GM23338 (cell line): Measurements from ENCODE around the gene POLG2. TPM values are rescaled to one million over a fixed set of nuclear protein-coding genes. Genes with fewer than 3 reads are reported as not detected.

Source experiments
- ATAC-seq: fragments of 200-7000 bp; cut with Tn5 transposase; 3 replicates; pipeline ENCODE4 v1.9.1; 2020
- DNase-seq: peaks from one replicate; pipeline ENCODE4 v3.0.0-alpha.2; 2015; ENCODE audit warnings: low spot score
- H2AFZ ChIP-seq: fragments of 200-600 bp; sonication (generic); 2 replicates; pipeline ENCODE4 v1.8.0; 2016; ENCODE audit warnings: antibody characterized with exemption, mild to moderate bottlenecking, moderate library complexity
- H3F3A ChIP-seq: fragments of 200-600 bp; sonication (generic); replicated peaks from 2 replicates; pipeline ENCODE4 v1.8.0; 2017; ENCODE audit warnings: antibody characterized with exemption, mixed run types, low read depth
- H3K27ac ChIP-seq: fragments of 200-600 bp; sonication (generic); 2 replicates; pipeline ENCODE4 v1.6.1; 2016; ENCODE audit warnings: low read depth
- H3K27me3 ChIP-seq: fragments of 200-600 bp; sonication (generic); 2 replicates; pipeline ENCODE4 v1.8.0; 2016; ENCODE audit warnings: mild to moderate bottlenecking, mixed run types, moderate library complexity; ENCODE audit not compliant: insufficient read depth
- H3K36me3 ChIP-seq: fragments of 200-600 bp; sonication (generic); 2 replicates; pipeline ENCODE4 v1.8.0; 2016; ENCODE audit warnings: mild to moderate bottlenecking; ENCODE audit not compliant: insufficient read depth
- H3K4me1 ChIP-seq: fragments of 200-600 bp; sonication (generic); 2 replicates; pipeline ENCODE4 v1.8.0; 2016; ENCODE audit warnings: mild to moderate bottlenecking, moderate library complexity; ENCODE audit not compliant: insufficient read depth
- H3K4me2 ChIP-seq: fragments of 200-600 bp; sonication (generic); 2 replicates; pipeline ENCODE4 v1.7.1; 2017; ENCODE audit warnings: mixed run types
- H3K4me3 ChIP-seq: fragments of 200-600 bp; sonication (generic); 2 replicates; pipeline ENCODE4 v1.6.1; 2016; ENCODE audit warnings: mixed run types
- H3K79me2 ChIP-seq: fragments of 200-600 bp; sonication (generic); replicated peaks from 2 replicates; pipeline ENCODE4 v1.8.0; 2017; ENCODE audit warnings: mild to moderate bottlenecking; ENCODE audit not compliant: insufficient read depth
- H3K9me2 ChIP-seq: fragments of 200-600 bp; sonication (generic); 2 replicates; pipeline ENCODE4 v1.8.0; 2017; ENCODE audit not compliant: insufficient read depth
- H4K20me1 ChIP-seq: fragments of 200-600 bp; sonication (generic); replicated peaks from 2 replicates; pipeline ENCODE4 v1.8.0; 2017; ENCODE audit warnings: mild to moderate bottlenecking; ENCODE audit not compliant: insufficient read depth
- H3K27ac Mint-ChIP-seq: 2 replicates; pipeline ENCODE4 v1.8.0; 2020; ENCODE audit warnings: inconsistent platforms, mild to moderate bottlenecking, moderate library complexity, mixed read lengths
- H3K27me3 Mint-ChIP-seq: 3 replicates; pipeline ENCODE4 v1.8.0; 2022; ENCODE audit warnings: low read depth, mild to moderate bottlenecking, moderate library complexity, mixed read lengths, inconsistent platforms; ENCODE audit not compliant: insufficient read depth, poor library complexity
- H3K36me3 Mint-ChIP-seq: 3 replicates; pipeline ENCODE4 v1.8.0; 2021; ENCODE audit warnings: low read depth, mild to moderate bottlenecking, inconsistent platforms, moderate library complexity, mixed read lengths
- H3K4me1 Mint-ChIP-seq: 3 replicates; pipeline ENCODE4 v1.8.0; 2020; ENCODE audit warnings: mild to moderate bottlenecking, inconsistent platforms, mixed read lengths
- H3K4me3 Mint-ChIP-seq: 3 replicates; pipeline ENCODE4 v1.8.0; 2021; ENCODE audit warnings: moderate library complexity, mild to moderate bottlenecking, inconsistent platforms, mixed read lengths
- H3K9me3 Mint-ChIP-seq: 3 replicates; pipeline ENCODE4 v1.8.0; 2020; ENCODE audit warnings: moderate library complexity, mild to moderate bottlenecking, inconsistent platforms, mixed read lengths
- CREB1 ChIP-seq: fragments of 250-450 bp; sonication (Bioruptor Pico); IDR thresholded peaks from 2 replicates; pipeline ENCODE4 v1.5.0; 2020; ENCODE audit warnings: low read depth, mild to moderate bottlenecking, moderate library complexity
- ETS1 ChIP-seq: IDR thresholded peaks from 2 replicates; pipeline ENCODE4 v1.6.1; 2016; ENCODE audit warnings: antibody characterized with exemption
- EZH2 ChIP-seq: fragments of 200-600 bp; sonication (generic); IDR thresholded peaks from one replicate; pipeline ENCODE4 v1.8.0; 2017; ENCODE audit warnings: antibody characterized with exemption, mild to moderate bottlenecking, low read depth; ENCODE audit not compliant: unreplicated experiment
- EZH2phosphoT487 ChIP-seq: fragments of 200-600 bp; sonication (generic); IDR thresholded peaks from one replicate; pipeline ENCODE4 v1.8.1; 2018; ENCODE audit warnings: antibody characterized with exemption; ENCODE audit not compliant: unreplicated experiment
- JUNB ChIP-seq: IDR thresholded peaks from one replicate; pipeline ENCODE4 v1.6.1; 2016; ENCODE audit warnings: antibody characterized with exemption; ENCODE audit not compliant: unreplicated experiment
- NANOG ChIP-seq: IDR thresholded peaks from 2 replicates; pipeline ENCODE4 v1.6.1; 2016; ENCODE audit warnings: antibody characterized with exemption, borderline replicate concordance
- POLR2AphosphoS5 ChIP-seq: IDR thresholded peaks from 2 replicates; pipeline ENCODE4 v1.6.1; 2016; ENCODE audit warnings: antibody characterized with exemption, low read depth
- REST ChIP-seq: IDR thresholded peaks from one replicate; pipeline ENCODE4 v1.6.1; 2018; ENCODE audit warnings: antibody characterized with exemption; ENCODE audit not compliant: unreplicated experiment
- STAT1 ChIP-seq: IDR thresholded peaks from one replicate; pipeline ENCODE4 v1.6.1; 2016; ENCODE audit warnings: antibody characterized with exemption; ENCODE audit not compliant: unreplicated experiment
- ZNF114 ChIP-seq: fragments of 250-450 bp; sonication (Bioruptor Pico); IDR thresholded peaks from 2 replicates; pipeline ENCODE4 v1.5.0; 2020; ENCODE audit warnings: mild to moderate bottlenecking, moderate library complexity
- ZNF331 ChIP-seq: fragments of 250-450 bp; sonication (Bioruptor Pico); IDR thresholded peaks from 2 replicates; pipeline ENCODE4 v1.5.0; 2020; ENCODE audit warnings: low read depth, mild to moderate bottlenecking, moderate library complexity
- ZNF462 ChIP-seq: fragments of 250-450 bp; sonication (Bioruptor Pico); IDR thresholded peaks from 2 replicates; pipeline ENCODE4 v1.5.0; 2020; ENCODE audit warnings: mild to moderate bottlenecking, moderate library complexity
- polyA plus RNA-seq: library from polyadenylated mRNA; unstranded; fragments of >200 nt; fragmentation: Nextera tagmentation; extraction: Ambion mirVana; gene quantifications from 2 replicates; pipeline ENCODE4 v1.2.1, GENCODE V29; 2016
- total RNA-seq: library from RNA; depleted of rRNA; stranded (reverse); fragments of >200 nt; shearing (Covaris generic); gene quantifications from 2 replicates; pipeline ENCODE4 v1.2.3, GENCODE V29; 2014
- TF ChIP-seq, protein P1 (sequence below), 2 experiments: fragments of 200-600 bp in 1 of 2; sonication (generic) in 1 of 2; conservative IDR thresholded peaks; 2 replicates each; pipeline versions ENCODE4 v1.5.1 to v1.6.1; 2016 to 2017; ENCODE audit warnings: antibody characterized with exemption in 2 of 2, low read depth in 2 of 2, mild to moderate bottlenecking in 2 of 2, moderate library complexity in 1 of 2

Gene POLG2
- total and polyA plus RNA-seq, 2 experiments from 2014 or later = 20.2 to 28.0 TPM

DNA sequence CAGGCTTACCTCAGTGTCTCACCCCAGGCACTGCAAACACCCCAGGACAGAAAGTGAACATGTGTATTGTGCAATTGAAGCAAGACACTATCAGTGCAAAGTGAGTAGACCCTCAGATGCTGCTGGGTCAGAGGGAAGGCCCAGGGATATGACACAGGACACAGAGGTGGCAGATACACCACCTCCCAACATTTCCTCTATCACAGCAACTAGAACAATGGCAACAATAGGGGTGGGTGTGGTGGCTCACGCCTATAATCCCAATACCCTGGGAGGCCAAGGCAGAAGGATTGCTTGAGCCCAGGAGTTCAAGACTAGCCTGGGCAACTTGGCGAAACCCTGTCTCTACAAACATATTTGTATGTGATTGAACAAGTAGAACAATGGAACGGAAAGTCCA lies 25.4 kb downstream of the POLG2 start:
- no peak overlapping the region for H3K27ac ChIP-seq
- H3K4me3 Mint-ChIP-seq = no peak overlapping the region
- peaks cover 7% of the 10 kb centered on the region for H3K4me1 ChIP-seq
- H3K27me3 ChIP-seq = no peaks in the 10 kb centered on the region
- H3K4me1 Mint-ChIP-seq = peaks cover 15% of the 10 kb centered on the region
- no peaks in the 10 kb centered on the region for H3K79me2 ChIP-seq
- no peaks in the 10 kb centered on the region for H3K9me2 ChIP-seq
- H3F3A ChIP-seq = no peaks in the 10 kb centered on the region
- H4K20me1 ChIP-seq = no peaks in the 10 kb centered on the region
- H2AFZ ChIP-seq = no peak overlapping the region
- 0 out of 2 replicates have a peak, but pooled peaks cover 1% of the 10 kb centered on the region for H3K36me3 ChIP-seq
- TF ChIP-seq, protein P1, sequence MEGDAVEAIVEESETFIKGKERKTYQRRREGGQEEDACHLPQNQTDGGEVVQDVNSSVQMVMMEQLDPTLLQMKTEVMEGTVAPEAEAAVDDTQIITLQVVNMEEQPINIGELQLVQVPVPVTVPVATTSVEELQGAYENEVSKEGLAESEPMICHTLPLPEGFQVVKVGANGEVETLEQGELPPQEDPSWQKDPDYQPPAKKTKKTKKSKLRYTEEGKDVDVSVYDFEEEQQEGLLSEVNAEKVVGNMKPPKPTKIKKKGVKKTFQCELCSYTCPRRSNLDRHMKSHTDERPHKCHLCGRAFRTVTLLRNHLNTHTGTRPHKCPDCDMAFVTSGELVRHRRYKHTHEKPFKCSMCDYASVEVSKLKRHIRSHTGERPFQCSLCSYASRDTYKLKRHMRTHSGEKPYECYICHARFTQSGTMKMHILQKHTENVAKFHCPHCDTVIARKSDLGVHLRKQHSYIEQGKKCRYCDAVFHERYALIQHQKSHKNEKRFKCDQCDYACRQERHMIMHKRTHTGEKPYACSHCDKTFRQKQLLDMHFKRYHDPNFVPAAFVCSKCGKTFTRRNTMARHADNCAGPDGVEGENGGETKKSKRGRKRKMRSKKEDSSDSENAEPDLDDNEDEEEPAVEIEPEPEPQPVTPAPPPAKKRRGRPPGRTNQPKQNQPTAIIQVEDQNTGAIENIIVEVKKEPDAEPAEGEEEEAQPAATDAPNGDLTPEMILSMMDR (conservative IDR thresholded peaks at IDR 0.05; ENCODE audit: low read depth in 2 of 2) = no peak
- TF ChIP-seq ZNF331 (CRISPR knock-in tag) (no peak), CREB1 (CRISPR knock-in tag) (no peak), JUNB (no peak), EZH2 (no peak), NANOG (no peak), EZH2phosphoT487 (no peak), REST (no peak), ZNF462 (no peak), STAT1 (no peak), POLR2AphosphoS5 (no peak), ETS1 (no peak), ZNF114 (CRISPR knock-in tag) (no peak)
- ATAC-seq (no peak), DNase-seq (no peak)
- no peak overlapping the region for H3K27ac Mint-ChIP-seq
- no peaks in the 10 kb centered on the region; the same call in 2 of the 3 replicates for H3K9me3 Mint-ChIP-seq
- peaks cover under 1% of the 10 kb centered on the region; the same call in 2 of the 3 replicates for H3K36me3 Mint-ChIP-seq
- no peak overlapping the region for H3K4me3 ChIP-seq
- no peak overlapping the region for H3K4me2 ChIP-seq
- peaks cover 6% of the 10 kb centered on the region for H3K27me3 Mint-ChIP-seq
